GM18873 (cell line): ENCODE results near the gene MUC21.

Source experiments
- ATAC-seq: cut with Tn5 transposase; IDR thresholded peaks from one replicate; pipeline ENCODE4 v1.9.1; 2021; ENCODE audit warnings: mild to moderate bottlenecking, moderate library complexity, moderate number of reproducible peaks; ENCODE audit not compliant: unreplicated experiment, low FRiP score

MUC21 gene

DNA sequence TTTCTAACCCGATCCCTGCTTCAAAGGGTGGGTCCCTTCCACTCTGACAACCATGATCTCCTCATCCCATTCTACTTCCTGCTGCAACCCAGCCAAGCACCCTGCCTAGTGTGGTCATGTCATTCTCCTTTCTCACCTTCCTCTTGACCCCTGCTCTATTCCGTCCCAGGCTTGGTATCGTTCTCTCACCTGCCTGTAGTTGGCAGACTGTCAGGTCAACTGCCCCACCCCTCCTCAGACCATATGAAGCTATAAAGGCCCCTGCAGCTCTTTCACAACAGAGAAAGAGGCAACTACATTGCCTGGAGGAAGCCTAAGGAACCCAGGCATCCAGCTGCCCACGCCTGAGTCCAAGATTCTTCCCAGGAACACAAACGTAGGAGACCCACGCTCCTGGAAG, at the start of gene MUC21:
Gene MUC21 (plus strand): TSS at position 280 of the 400 bp plus-strand sequence. CDS start 241 bp downstream, outside the sequence.
- no peak for ATAC-seq

DNA sequence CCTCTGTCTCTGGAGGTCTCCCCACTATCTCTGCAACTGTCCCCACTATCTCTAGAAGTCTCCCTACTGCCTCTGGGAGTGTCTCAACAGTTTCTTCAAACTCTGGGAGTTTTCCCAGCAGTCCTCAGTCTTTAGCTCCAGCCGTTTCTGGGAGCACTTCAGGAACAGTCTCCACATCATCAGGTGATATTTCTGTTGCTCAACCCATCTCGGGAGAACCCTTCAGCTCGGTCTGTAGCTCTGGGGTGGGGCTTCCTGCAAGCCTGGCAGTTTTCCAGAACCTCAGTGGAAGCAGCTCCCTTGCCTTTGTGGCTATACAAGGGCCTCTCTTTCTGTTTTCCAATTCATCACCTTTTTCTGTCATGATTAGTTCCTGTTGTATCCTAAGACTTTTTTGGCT, 48.5 kb upstream of the MUC21 start:
- no peak for ATAC-seq

GRCh38 chr6:30937265-30937664, 46.3 kb upstream of the MUC21 start:
- no peak for ATAC-seq

GRCh38 chr6:30938730-30939129, 44.8 kb upstream of the MUC21 start:
- ATAC-seq: no peak

DNA sequence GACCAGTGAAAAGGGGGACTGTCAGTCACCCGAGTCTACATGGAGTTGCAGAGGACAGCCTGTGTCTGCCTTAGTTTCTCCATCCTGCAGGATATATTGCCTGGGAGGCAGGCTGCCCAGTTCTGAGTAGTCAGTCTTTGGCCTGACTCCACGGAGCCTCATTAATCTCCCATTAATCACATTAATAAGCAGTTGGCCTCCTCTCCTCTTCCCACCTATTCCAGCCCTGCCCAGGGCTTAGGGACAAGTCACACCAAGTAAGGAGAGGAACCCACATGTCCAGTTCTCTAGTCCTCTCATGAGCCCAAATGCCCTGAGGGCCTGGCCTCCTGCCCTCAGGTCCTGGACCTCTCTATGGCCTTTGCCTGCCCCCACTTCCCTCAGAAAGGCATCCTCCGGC, 44.0 kb upstream of the MUC21 start:
- ATAC-seq: no peak

GRCh38 chr6:30940361-30940986, 43.0 kb upstream of the MUC21 start, which contains the start of gene MUCL3:
MUCL3 (plus strand) TSS chr6:30940973; CDS start chr6:30941000, 27 bp downstream.
- no peak for ATAC-seq

- ATAC-seq: no peak
These were observed 41.0 kb upstream of the MUC21 start for GRCh38 chr6:30942338-30943060.

- no peak for ATAC-seq
These were observed 39.5 kb upstream of the MUC21 start for GRCh38 chr6:30944051-30944450.

- no peak for ATAC-seq
These were observed 38.2 kb upstream of the MUC21 start for GRCh38 chr6:30945281-30945680.

DNA sequence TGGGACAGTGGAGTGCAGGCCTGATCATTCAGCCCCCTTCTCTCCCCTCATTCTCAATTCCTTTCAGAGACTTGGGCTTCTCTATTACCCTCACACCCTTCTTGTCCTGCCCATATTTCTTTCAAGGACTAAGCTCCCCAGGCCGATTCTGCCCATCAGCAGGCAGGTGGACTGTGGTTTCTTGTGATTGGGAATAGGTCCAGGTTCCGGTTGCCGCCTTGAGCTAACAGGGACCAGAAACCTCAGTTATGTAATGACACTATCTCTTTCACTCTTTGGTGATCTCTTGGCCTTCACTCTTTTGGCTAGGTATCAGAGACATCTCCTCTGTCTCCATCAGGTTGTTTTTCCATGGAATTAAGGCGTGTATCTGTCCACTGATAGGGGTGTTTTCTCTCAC, 36.3 kb upstream of the MUC21 start:
- no peak for ATAC-seq

GRCh38 chr6:30948811-30949210, 34.7 kb upstream of the MUC21 start:
- no peak for ATAC-seq

- ATAC-seq: no peak
These were observed 31.5 kb upstream of the MUC21 start for GRCh38 chr6:30951907-30952469.

GRCh38 chr6:30954631-30955366, 28.7 kb upstream of the MUC21 start:
- ATAC-seq: no peak

DNA sequence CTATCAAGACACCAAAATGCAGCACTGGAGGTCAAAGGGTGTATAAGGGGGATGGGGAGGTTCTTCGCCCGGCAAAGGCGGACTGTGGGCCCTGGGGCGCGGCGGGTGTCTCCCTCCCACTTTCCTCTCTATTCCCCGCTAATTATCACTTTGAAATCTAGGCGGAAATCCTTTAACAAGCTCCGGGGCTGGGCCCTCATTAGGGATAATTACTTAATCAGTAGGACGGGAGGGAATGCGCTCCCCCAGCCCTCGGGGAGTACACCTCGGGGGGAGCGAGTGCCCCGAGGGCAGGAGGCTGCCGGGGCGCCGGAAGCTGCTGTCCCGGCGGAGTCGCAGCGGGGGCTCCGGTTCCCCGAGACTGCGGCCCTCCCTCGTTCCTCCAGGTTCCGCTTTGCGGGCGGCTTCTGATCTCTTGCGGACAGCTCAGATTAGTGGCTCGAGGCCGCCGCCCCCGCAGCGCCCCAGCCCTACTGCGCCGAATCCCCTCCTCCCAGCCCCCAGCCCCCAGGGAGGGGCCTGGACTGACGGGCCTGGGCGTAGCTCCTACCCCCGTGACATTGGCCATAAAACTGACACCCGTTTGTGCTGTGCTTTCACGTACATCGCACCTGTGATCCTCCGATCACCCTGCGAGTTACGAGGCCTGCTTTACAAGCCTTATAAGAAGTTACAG, 28.0 kb upstream of the MUC21 start:
- no peak for ATAC-seq

- ATAC-seq: no peak
These were observed 25.8 kb upstream of the MUC21 start for GRCh38 chr6:30957716-30958115.

GRCh38 chr6:30960907-30961673, 22.4 kb upstream of the MUC21 start:
- no peak for ATAC-seq

- no peak for ATAC-seq
These were observed 20.8 kb upstream of the MUC21 start for GRCh38 chr6:30962716-30963115.

GRCh38 chr6:30963641-30964040, 19.9 kb upstream of the MUC21 start:
- ATAC-seq: no peak

DNA sequence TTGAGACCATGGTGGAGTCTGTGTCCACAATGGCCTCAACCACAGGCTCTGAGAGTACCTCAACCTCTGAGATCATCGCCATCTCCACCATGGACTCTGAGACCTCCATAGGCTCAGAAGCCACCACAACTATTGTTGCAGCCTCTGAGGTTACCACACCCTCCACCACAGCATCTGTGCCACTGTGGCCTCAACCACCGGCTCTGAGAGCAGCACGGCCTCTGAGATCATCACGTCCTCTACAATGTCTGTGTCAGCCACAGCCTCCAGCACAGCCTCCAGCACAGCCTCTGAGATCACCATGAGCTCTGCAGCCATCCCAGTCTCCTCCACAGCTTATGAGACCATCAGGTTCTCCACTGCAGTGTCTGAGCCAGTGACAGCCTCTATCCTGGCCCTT, 19.4 kb upstream of the MUC21 start:
- ATAC-seq: no peak

GRCh38 chr6:30965140-30965601, 18.3 kb upstream of the MUC21 start:
- no peak for ATAC-seq
